Caco-2 (cell line): ENCODE data around the gene ATPAF2. TPM values are rescaled to one million over a fixed set of nuclear protein-coding genes. Genes with fewer than 3 reads are reported as not detected.

Source experiments
- Bru-seq: library from RNA; stranded (reverse); fragments of 400-500 nt; gene quantifications from one replicate; lab custom pipeline; 2021; lab: Mats Ljungman, UMichigan
- BruChase-seq, 2 experiments: library from RNA; stranded (reverse); fragments of 400-500 nt; gene quantifications; one replicate each; lab custom pipeline; 2021; lab: Mats Ljungman, UMichigan
- BruUV-seq: library from RNA; stranded (reverse); fragments of 400-500 nt; replicated peaks from 2 replicates; lab custom pipeline; 2021; lab: Mats Ljungman, UMichigan
- CTCF ChIA-PET: fragments of 300-600 bp; sonication (Branson Sonifier 250); formaldehyde crosslinking; loops from one replicate; lab custom pipeline; 2022; ENCODE audit warnings: antibody characterized with exemption; lab: Charles Lee
- POLR2A ChIA-PET: fragments of 300-600 bp; sonication (Branson Sonifier 250); formaldehyde crosslinking; loops from one replicate; lab custom pipeline; 2022; ENCODE audit warnings: antibody characterized with exemption; lab: Charles Lee
- DNase-seq, 2 experiments: peaks; one replicate each; pipeline versions ENCODE4 v3.0.0 to v3.0.0-alpha.2; 2020 to 2022
- H3K27me3 ChIP-seq: replicated peaks from 2 replicates; pipeline ENCODE4 v1.6.0; 2011; ENCODE audit warnings: low read length; ENCODE audit not compliant: control insufficient read depth, insufficient read depth
- H3K36me3 ChIP-seq: 2 replicates; pipeline ENCODE4 v1.5.1; 2011; ENCODE audit warnings: low read length; ENCODE audit not compliant: control insufficient read depth, insufficient read depth
- H3K4me1 ChIP-seq: fragments of 250-450 bp; sonication (Bioruptor Pico); 2 replicates; pipeline ENCODE4 v1.5.1; 2020; ENCODE audit warnings: mild to moderate bottlenecking
- H3K4me3 ChIP-seq: 2 replicates; pipeline ENCODE4 v1.5.1; 2011; ENCODE audit warnings: low read depth, mild to moderate bottlenecking, control low read depth, low read length
- H3K9me3 ChIP-seq: fragments of 250-450 bp; sonication (Bioruptor Pico); 2 replicates; pipeline ENCODE4 v1.5.1; 2020; ENCODE audit warnings: mild to moderate bottlenecking, moderate library complexity
- H3K27ac Mint-ChIP-seq: one replicate; pipeline ENCODE4 v1.8.0; 2022; ENCODE audit warnings: mixed read lengths; ENCODE audit not compliant: unreplicated experiment
- H3K27me3 Mint-ChIP-seq: one replicate; pipeline ENCODE4 v1.8.0; 2022; ENCODE audit warnings: mixed read lengths; ENCODE audit not compliant: insufficient read depth, unreplicated experiment
- H3K36me3 Mint-ChIP-seq: one replicate; pipeline ENCODE4 v1.8.0; 2022; ENCODE audit warnings: mild to moderate bottlenecking, mixed read lengths; ENCODE audit not compliant: insufficient read depth, unreplicated experiment
- H3K4me1 Mint-ChIP-seq: one replicate; pipeline ENCODE4 v1.8.0; 2022; ENCODE audit warnings: low read depth, mixed read lengths; ENCODE audit not compliant: unreplicated experiment
- H3K4me3 Mint-ChIP-seq: one replicate; pipeline ENCODE4 v1.8.0; 2022; ENCODE audit warnings: mild to moderate bottlenecking, moderate library complexity, mixed read lengths; ENCODE audit not compliant: unreplicated experiment
- H3K9me3 Mint-ChIP-seq: one replicate; pipeline ENCODE4 v1.8.0; 2022; ENCODE audit warnings: mixed read lengths; ENCODE audit not compliant: unreplicated experiment
- intact Hi-C: fragments of 100-400 bp; cut with micrococcal nuclease; formaldehyde crosslinking; loops from one replicate; pipeline ENCODE4 v1.10.0; 2022; ENCODE audit not compliant: unreplicated experiment
- long read RNA-seq: library from polyadenylated mRNA; stranded (forward); transcript quantifications from one replicate; pipeline ENCODE4 v2.0.0, GENCODE V29; 2022
- total RNA-seq: library from RNA; stranded (reverse); gene quantifications from 2 replicates; pipeline ENCODE4 v1.2.3, GENCODE V29; 2022
- TF ChIP-seq, protein P1 (sequence below), 2 experiments: fragments of 200-600 bp in 1 of 2; IDR thresholded peaks; 1 replicate in 1 of 2; 2 replicates in 1 of 2; pipeline versions ENCODE4 v1.5.1 to v1.8.0; 2011 to 2022; ENCODE audit warnings: antibody characterized with exemption in 1 of 2, control low read depth in 1 of 2, inconsistent platforms in 1 of 2, low read depth in 1 of 2, low read length in 1 of 2, mild to moderate bottlenecking in 1 of 2, moderate library complexity in 1 of 2; ENCODE audit not compliant: insufficient read depth in 1 of 2, severe bottlenecking in 1 of 2, unreplicated experiment in 1 of 2

Gene ATPAF2
- total RNA-seq, result 37.9 and 40.3 TPM in 2 replicates
- Bru-seq, nascent RNA, result percentile 71 among the genes with signal in this experiment
- BruChase-seq, experiment 1, labeled RNA remaining after a 2-hour chase, result percentile 77 among the genes with signal in this experiment
- BruChase-seq, experiment 2, labeled RNA remaining after a 6-hour chase, result percentile 71 among the genes with signal in this experiment
- long read RNA-seq, transcript ATPAF2-206 (8 exons, 1,564 nt), result major isoform, 57 of 71 reads
- long read RNA-seq, partial matches to known transcripts, result 1 of 71 reads
- long read RNA-seq, other reads (novel, unspliced or antisense), result 13 of 71 reads

DNA sequence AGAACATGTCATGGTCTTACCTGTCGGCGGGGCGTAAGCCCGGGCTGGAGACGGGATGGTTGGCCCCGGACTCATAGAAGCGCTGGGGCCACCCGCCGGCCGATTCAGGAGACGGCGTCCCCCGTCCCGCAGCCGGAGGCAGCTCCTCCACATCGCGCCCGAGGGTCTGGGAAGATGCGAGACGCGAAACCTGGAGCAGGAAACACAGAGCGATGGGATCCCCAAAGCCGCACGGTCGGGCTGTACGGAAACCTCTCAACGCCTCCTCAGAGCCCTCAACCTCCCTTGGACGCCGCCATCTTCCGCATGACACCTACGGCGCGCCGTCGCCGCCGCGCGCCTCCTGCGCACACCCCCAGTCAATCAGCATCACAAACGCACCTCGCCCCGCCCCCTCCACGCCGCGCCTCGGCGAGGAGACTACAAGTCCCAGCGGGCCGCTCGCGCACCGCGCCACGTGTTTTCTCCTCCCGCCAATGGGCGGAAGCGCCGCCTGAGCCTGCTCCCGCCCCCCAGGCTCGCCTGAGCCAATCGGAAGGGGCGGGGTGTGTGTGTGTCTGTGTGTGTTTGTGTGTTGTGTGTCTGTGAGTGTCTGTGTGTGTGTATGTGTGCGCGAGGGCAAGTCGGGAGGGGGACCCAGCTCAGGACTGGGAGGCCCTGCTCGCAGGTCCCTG is at the start of gene ATPAF2, which contains the start of gene GID4:
ATPAF2 (minus strand) TSS at position 308 of the 674 bp plus-strand sequence; CDS start at position 153, 155 bp downstream.
GID4 (plus strand) TSS at position 548 of the 674 bp plus-strand sequence; CDS start at position 605, 57 bp downstream.
- Histone ChIP-seq H3K4me1 (peaks cover 19% of the 10 kb centered on the region), H3K27me3 (no peaks in the 10 kb centered on the region), H3K4me3 (peak within 1 kb of the TSS; percentile 85), H3K9me3 (no peaks in the 10 kb centered on the region), H3K36me3 (no peaks in the 10 kb centered on the region)
- BruUV-seq, result no TSS peak
- DNase-seq, result peak; percentile 99 to 100
- Mint-ChIP-seq H3K27ac (peak within 1 kb of the TSS; percentile 82), H3K4me1 (peaks cover 26% of the 10 kb centered on the region), H3K27me3 (no peaks in the 10 kb centered on the region), H3K9me3 (no peaks in the 10 kb centered on the region), H3K36me3 (peaks cover 6% of the 10 kb centered on the region), H3K4me3 (peak within 1 kb of the TSS; percentile 83)
- TF ChIP-seq, protein P1, sequence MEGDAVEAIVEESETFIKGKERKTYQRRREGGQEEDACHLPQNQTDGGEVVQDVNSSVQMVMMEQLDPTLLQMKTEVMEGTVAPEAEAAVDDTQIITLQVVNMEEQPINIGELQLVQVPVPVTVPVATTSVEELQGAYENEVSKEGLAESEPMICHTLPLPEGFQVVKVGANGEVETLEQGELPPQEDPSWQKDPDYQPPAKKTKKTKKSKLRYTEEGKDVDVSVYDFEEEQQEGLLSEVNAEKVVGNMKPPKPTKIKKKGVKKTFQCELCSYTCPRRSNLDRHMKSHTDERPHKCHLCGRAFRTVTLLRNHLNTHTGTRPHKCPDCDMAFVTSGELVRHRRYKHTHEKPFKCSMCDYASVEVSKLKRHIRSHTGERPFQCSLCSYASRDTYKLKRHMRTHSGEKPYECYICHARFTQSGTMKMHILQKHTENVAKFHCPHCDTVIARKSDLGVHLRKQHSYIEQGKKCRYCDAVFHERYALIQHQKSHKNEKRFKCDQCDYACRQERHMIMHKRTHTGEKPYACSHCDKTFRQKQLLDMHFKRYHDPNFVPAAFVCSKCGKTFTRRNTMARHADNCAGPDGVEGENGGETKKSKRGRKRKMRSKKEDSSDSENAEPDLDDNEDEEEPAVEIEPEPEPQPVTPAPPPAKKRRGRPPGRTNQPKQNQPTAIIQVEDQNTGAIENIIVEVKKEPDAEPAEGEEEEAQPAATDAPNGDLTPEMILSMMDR (IDR thresholded peaks at IDR 0.05; ENCODE audit: insufficient read depth in 1 of 2, low read depth in 1 of 2, low read length in 1 of 2, severe bottlenecking in 1 of 2, unreplicated experiment in 1 of 2), result peak in 1 of 2 experiments; percentile 29
- intact Hi-C loops, result loop anchor here (5.0 to 10.0 kb wide), 2 partner anchors 67 to 224 kb away; partner anchors contain the start of genes DRC3 and TOM1L2
- CTCF ChIA-PET, result no interaction called here
- POLR2A ChIA-PET, result no interaction called here

DNA sequence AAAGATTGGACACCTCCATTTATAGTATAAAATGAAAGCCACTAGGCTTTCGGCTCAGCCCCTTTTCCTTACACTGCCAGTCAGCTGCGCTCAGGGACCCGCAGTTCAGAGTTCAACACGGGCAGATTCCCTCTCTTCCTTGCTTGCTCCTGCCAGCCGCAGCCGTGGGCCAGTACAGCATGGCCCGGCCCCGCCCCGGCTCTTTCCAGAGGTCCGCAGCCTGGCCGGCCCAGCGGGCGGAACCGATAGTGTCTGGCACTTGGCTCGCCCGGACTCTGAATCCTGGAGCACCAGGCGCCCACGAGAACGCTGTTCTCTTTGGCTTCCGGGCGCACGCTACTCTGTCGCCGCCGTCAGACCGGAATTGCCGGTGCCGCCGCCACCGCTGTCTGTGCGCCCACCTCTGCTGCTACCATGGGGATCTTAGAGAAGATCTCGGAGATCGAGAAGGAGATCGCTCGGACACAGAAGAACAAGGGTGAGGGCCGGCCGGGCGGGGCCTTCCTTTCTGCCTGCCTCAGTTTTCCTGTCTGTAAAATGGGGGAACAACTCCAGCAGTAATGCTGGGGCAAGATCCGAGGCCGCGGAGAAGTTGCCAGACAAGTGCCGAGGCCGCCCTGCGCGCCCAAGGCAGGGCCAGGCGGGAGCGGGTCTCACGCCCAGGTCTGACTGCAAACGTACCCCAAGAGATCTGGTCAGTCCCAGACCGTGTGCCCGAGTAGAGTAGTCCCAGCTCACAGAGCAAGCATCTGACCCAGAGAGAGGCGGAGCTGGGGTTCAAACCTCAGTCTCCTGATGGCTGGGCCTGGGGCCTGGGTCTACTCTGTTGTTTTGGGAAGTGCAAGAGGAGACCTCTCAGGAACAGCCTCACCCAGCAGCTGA is 48.9 kb upstream of the ATPAF2 start, which contains the start of gene DRG2:
DRG2 (plus strand) TSS at position 339 of the 882 bp plus-strand sequence; CDS start at position 415, 76 bp downstream.
- H3K9me3 ChIP-seq, result no peaks in the 10 kb centered on the region
- DNase-seq, result peak; percentile 95 to 98
- peak within 1 kb of the TSS; percentile 79 for H3K4me3 ChIP-seq
- intact Hi-C loops, result no loop called here
- Mint-ChIP-seq H3K4me1 (peaks cover 21% of the 10 kb centered on the region), H3K27ac (peak within 1 kb of the TSS; percentile 97), H3K4me3 (peak within 1 kb of the TSS; percentile 97), H3K9me3 (no peaks in the 10 kb centered on the region), H3K36me3 (peaks cover 31% of the 10 kb centered on the region), H3K27me3 (no peaks in the 10 kb centered on the region)
- H3K27me3 ChIP-seq, result no peaks in the 10 kb centered on the region
- CTCF ChIA-PET, result no interaction called here
- TF ChIP-seq, protein P1 (IDR thresholded peaks at IDR 0.05; ENCODE audit: insufficient read depth in 1 of 2, low read depth in 1 of 2, low read length in 1 of 2, severe bottlenecking in 1 of 2, unreplicated experiment in 1 of 2), result peak in 1 of 2 experiments; percentile 31
- POLR2A ChIA-PET, result interaction anchor here (0.5 kb wide), 1 partner anchor 363 kb away, joined by 10 read pairs; no protein-coding TSS in a partner anchor
- no peaks in the 10 kb centered on the region for H3K36me3 ChIP-seq
- TSS peak; percentile 60 for BruUV-seq
- H3K4me1 ChIP-seq, result peaks cover 9% of the 10 kb centered on the region
